ENCODE results near the gene PLCB4. TPM values are rescaled to one million over a fixed set of nuclear protein-coding genes. Genes with fewer than 3 reads are reported as not detected.

PLCB4 gene
- total RNA-seq, 1 experiment from 2014 or later: 0.91 TPM

- ChIA-PET CTCF (interaction anchor here (0.8 to 1.5 kb wide), 3 partner anchors 17 to 460 kb away, joined by 3 to 5 read pairs (median 3); no protein-coding TSS in a partner anchor), POLR2A (no interaction called here)
- Mint-ChIP-seq H3K4me3 (ENCODE audit: unreplicated experiment) (no peak overlapping the region), H3K9me3 (ENCODE audit: unreplicated experiment) (no peaks in the 10 kb centered on the region), H3K27ac (ENCODE audit: low read depth, unreplicated experiment) (peak overlapping the region; percentile 54), H3K36me3 (ENCODE audit: insufficient read depth, unreplicated experiment) (no peaks in the 10 kb centered on the region), H3K4me1 (ENCODE audit: insufficient read depth, unreplicated experiment) (no peaks in the 10 kb centered on the region), H3K27me3 (ENCODE audit: insufficient read depth, unreplicated experiment) (no peaks in the 10 kb centered on the region)
- DNase-seq (ENCODE audit: unreplicated experiment): no peak
- no peak for TF ChIP-seq CTCF (IDR thresholded peaks at IDR 0.05; ENCODE audit: unreplicated experiment)
- intact Hi-C loops (cut with micrococcal nuclease): no loop called here
- BruUV-seq (replicated peaks): no TSS peak
These were observed 384.3 kb downstream of the PLCB4 start for GRCh38 chr20:9453201-9453600.

- no peaks in the 10 kb centered on the region for H3K36me3 Mint-ChIP-seq (ENCODE audit: insufficient read depth, unreplicated experiment)
- DNase-seq (ENCODE audit: unreplicated experiment): peak; percentile 49
- no TSS peak for BruUV-seq (replicated peaks)
- intact Hi-C loops (cut with micrococcal nuclease): no loop called here
- H3K4me3 Mint-ChIP-seq (ENCODE audit: unreplicated experiment): no peak overlapping the region
- H3K27ac Mint-ChIP-seq (ENCODE audit: low read depth, unreplicated experiment): no peak overlapping the region
- H3K4me1 Mint-ChIP-seq (ENCODE audit: insufficient read depth, unreplicated experiment): no peaks in the 10 kb centered on the region
- H3K27me3 Mint-ChIP-seq (ENCODE audit: insufficient read depth, unreplicated experiment): no peaks in the 10 kb centered on the region
- CTCF ChIA-PET: interaction anchor here (0.8 kb wide), 1 partner anchor 8 kb away, joined by 3 read pairs; no protein-coding TSS in a partner anchor
- no peaks in the 10 kb centered on the region for H3K9me3 Mint-ChIP-seq (ENCODE audit: unreplicated experiment)
- POLR2A ChIA-PET: no interaction called here
- TF ChIP-seq CTCF (IDR thresholded peaks at IDR 0.05; ENCODE audit: unreplicated experiment): no peak
These were observed 385.9 kb downstream of the PLCB4 start for GRCh38 chr20:9454791-9455190.

GRCh38 chr20:9457136-9457535 lies 388.2 kb downstream of the PLCB4 start:
- H3K27me3 Mint-ChIP-seq (ENCODE audit: insufficient read depth, unreplicated experiment): no peaks in the 10 kb centered on the region
- TF ChIP-seq CTCF (IDR thresholded peaks at IDR 0.05; ENCODE audit: unreplicated experiment): no peak
- no TSS peak for BruUV-seq (replicated peaks)
- H3K9me3 Mint-ChIP-seq (ENCODE audit: unreplicated experiment): peaks cover under 1% of the 10 kb centered on the region
- no peaks in the 10 kb centered on the region for H3K4me1 Mint-ChIP-seq (ENCODE audit: insufficient read depth, unreplicated experiment)
- POLR2A ChIA-PET: interaction anchor here (0.6 kb wide), 1 partner anchor 976 kb away, joined by 4 read pairs; no protein-coding TSS in a partner anchor
- no peaks in the 10 kb centered on the region for H3K36me3 Mint-ChIP-seq (ENCODE audit: insufficient read depth, unreplicated experiment)
- intact Hi-C loops (cut with micrococcal nuclease): no loop called here
- no peak for DNase-seq (ENCODE audit: unreplicated experiment)
- no peak overlapping the region for H3K27ac Mint-ChIP-seq (ENCODE audit: low read depth, unreplicated experiment)
- CTCF ChIA-PET: interaction anchor here (0.6 to 1.3 kb wide), 6 partner anchors 9 to 1692 kb away, joined by 3 to 8 read pairs (median 3); no protein-coding TSS in a partner anchor
- no peak overlapping the region for H3K4me3 Mint-ChIP-seq (ENCODE audit: unreplicated experiment)

GRCh38 chr20:9458138-9458796 lies 389.4 kb downstream of the PLCB4 start:
- no peaks in the 10 kb centered on the region for H3K4me1 Mint-ChIP-seq (ENCODE audit: insufficient read depth, unreplicated experiment)
- POLR2A ChIA-PET: interaction anchor here (0.6 kb wide), 1 partner anchor 150 kb away, joined by 4 read pairs; no protein-coding TSS in a partner anchor
- H3K36me3 Mint-ChIP-seq (ENCODE audit: insufficient read depth, unreplicated experiment): no peaks in the 10 kb centered on the region
- peak; percentile 64 for DNase-seq (ENCODE audit: unreplicated experiment)
- intact Hi-C loops (cut with micrococcal nuclease): no loop called here
- peaks cover 7% of the 10 kb centered on the region for H3K9me3 Mint-ChIP-seq (ENCODE audit: unreplicated experiment)
- CTCF ChIA-PET: interaction anchor here (0.6 to 3.4 kb wide), 12 partner anchors 10 to 281 kb away, joined by 3 to 29 read pairs (median 4); no protein-coding TSS in a partner anchor
- no peak overlapping the region for H3K4me3 Mint-ChIP-seq (ENCODE audit: unreplicated experiment)
- H3K27me3 Mint-ChIP-seq (ENCODE audit: insufficient read depth, unreplicated experiment): no peaks in the 10 kb centered on the region
- no TSS peak for BruUV-seq (replicated peaks)
- no peak for TF ChIP-seq CTCF (IDR thresholded peaks at IDR 0.05; ENCODE audit: unreplicated experiment)
- H3K27ac Mint-ChIP-seq (ENCODE audit: low read depth, unreplicated experiment): no peak overlapping the region

Data from MCF 10A (cell line).